Activated B cell treated with CpG ODN at 0.5 μM for 24 hours (primary cell): ENCODE results near the gene KREMEN1. TPM values are rescaled to one million over a fixed set of nuclear protein-coding genes. Genes with fewer than 3 reads are reported as not detected.

Experiments used
- ATAC-seq: fragments of 200-7000 bp; cut with Tn5 transposase; one replicate; pipeline ENCODE4 v1.10.0; 2021; ENCODE audit warnings: low read depth, mild to moderate bottlenecking, moderate library complexity
- CTCF ChIA-PET: fragments of 350-600 bp; sonication (Branson Sonifier 250); formaldehyde crosslinking; loops from one replicate; lab custom pipeline; 2021; ENCODE audit warnings: antibody characterized with exemption; lab: Charles Lee
- POLR2A ChIA-PET: fragments of 350-600 bp; sonication (Branson Sonifier 250); formaldehyde crosslinking; loops from one replicate; lab custom pipeline; 2021; ENCODE audit warnings: antibody characterized with exemption; lab: Charles Lee
- DNase-seq: peaks from one replicate; pipeline ENCODE4 v3.0.0; 2022
- H3K27ac Mint-ChIP-seq: one replicate; pipeline ENCODE4 v1.8.0; 2020; ENCODE audit warnings: mixed read lengths
- H3K27me3 Mint-ChIP-seq: one replicate; pipeline ENCODE4 v1.8.0; 2021; ENCODE audit warnings: mixed read lengths
- H3K36me3 Mint-ChIP-seq: one replicate; pipeline ENCODE4 v1.8.0; 2021; ENCODE audit warnings: low read depth, mixed read lengths
- H3K4me1 Mint-ChIP-seq: one replicate; pipeline ENCODE4 v1.8.0; 2021; ENCODE audit warnings: mixed read lengths
- H3K4me3 Mint-ChIP-seq: one replicate; pipeline ENCODE4 v1.8.0; 2020; ENCODE audit warnings: mild to moderate bottlenecking, mixed read lengths
- H3K9me3 Mint-ChIP-seq: one replicate; pipeline ENCODE4 v1.8.0; 2020; ENCODE audit warnings: mixed read lengths
- CTCF ChIP-seq: fragments of 200-600 bp; IDR thresholded peaks from one replicate; pipeline ENCODE4 v1.8.0; 2022; ENCODE audit warnings: antibody characterized with exemption, mild to moderate bottlenecking
- intact Hi-C: fragments of 100-400 bp; cut with micrococcal nuclease; formaldehyde crosslinking; loops from one replicate; pipeline ENCODE4 v1.15.1; 2024
- total RNA-seq: library from RNA; stranded (reverse); gene quantifications from 2 replicates; pipeline ENCODE4 v1.2.3, GENCODE V29; 2022

The KREMEN1 gene
- total RNA-seq, 1 donor from 2014 or later: not detected

DNA sequence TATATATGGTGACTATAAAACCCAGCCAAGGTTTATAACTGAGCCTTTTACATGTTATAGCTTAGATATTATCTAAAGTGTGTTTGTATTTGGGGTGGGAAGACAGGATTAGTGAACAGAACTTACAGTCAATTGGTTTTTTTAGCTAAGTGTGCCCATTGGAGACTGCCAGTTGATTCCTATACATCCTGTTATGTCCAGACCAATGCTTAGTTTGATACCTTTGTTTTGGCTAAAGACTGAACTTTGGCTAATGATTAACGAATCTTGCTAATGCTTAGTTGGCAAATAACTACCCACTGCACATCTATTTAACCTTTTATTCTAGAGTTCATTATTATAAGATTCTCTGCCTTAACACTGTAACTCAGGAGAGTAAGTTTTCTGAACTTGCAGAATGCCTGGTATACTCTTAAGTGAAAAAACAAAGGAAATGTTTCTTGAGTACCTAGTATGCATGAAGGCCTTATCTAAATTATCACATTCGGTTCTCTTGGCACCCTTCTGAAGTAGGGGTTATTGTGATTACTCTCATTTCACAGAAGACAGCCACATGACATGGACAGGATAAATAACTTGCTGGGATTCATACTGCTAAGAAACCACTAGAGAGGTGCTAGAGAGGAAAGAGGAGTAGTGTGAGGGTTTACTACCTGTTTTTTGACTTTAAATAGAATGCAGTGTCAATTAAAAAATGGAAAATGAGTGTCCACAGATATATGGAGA, 54.0 kb downstream of the KREMEN1 start:
- no peak overlapping the region for H3K4me3 Mint-ChIP-seq
- ChIA-PET POLR2A (no interaction called here), CTCF (no interaction called here)
- ATAC-seq: no peak
- H3K27me3 Mint-ChIP-seq: peaks cover 8% of the 10 kb centered on the region
- H3K9me3 Mint-ChIP-seq: no peaks in the 10 kb centered on the region
- DNase-seq: no peak
- no peak for TF ChIP-seq CTCF
- no peak overlapping the region for H3K27ac Mint-ChIP-seq
- intact Hi-C loops: no loop called here
- H3K4me1 Mint-ChIP-seq: no peaks in the 10 kb centered on the region
- no peaks in the 10 kb centered on the region for H3K36me3 Mint-ChIP-seq

- DNase-seq (no peak), ATAC-seq (no peak)
- H3K9me3 Mint-ChIP-seq: peaks cover 5% of the 10 kb centered on the region
- ChIA-PET CTCF (no interaction called here), POLR2A (no interaction called here)
- no peak overlapping the region for H3K27ac Mint-ChIP-seq
- no peak overlapping the region for H3K4me3 Mint-ChIP-seq
- H3K36me3 Mint-ChIP-seq: no peaks in the 10 kb centered on the region
- H3K27me3 Mint-ChIP-seq: peaks cover 5% of the 10 kb centered on the region
- H3K4me1 Mint-ChIP-seq: no peaks in the 10 kb centered on the region
- no peak for TF ChIP-seq CTCF
- intact Hi-C loops: no loop called here
Measured at GRCh38 chr22:29128891-29129807, 56.3 kb downstream of the KREMEN1 start.

GRCh38 chr22:29129808-29130140, 56.9 kb downstream of the KREMEN1 start:
- no peaks in the 10 kb centered on the region for H3K36me3 Mint-ChIP-seq
- intact Hi-C loops: no loop called here
- peaks cover 9% of the 10 kb centered on the region for H3K27me3 Mint-ChIP-seq
- TF ChIP-seq CTCF: no peak
- ChIA-PET CTCF (no interaction called here), POLR2A (no interaction called here)
- no peak overlapping the region for H3K4me3 Mint-ChIP-seq
- DNase-seq: no peak
- H3K9me3 Mint-ChIP-seq: peaks cover 5% of the 10 kb centered on the region
- no peaks in the 10 kb centered on the region for H3K4me1 Mint-ChIP-seq
- no peak overlapping the region for H3K27ac Mint-ChIP-seq
- no peak for ATAC-seq

DNA sequence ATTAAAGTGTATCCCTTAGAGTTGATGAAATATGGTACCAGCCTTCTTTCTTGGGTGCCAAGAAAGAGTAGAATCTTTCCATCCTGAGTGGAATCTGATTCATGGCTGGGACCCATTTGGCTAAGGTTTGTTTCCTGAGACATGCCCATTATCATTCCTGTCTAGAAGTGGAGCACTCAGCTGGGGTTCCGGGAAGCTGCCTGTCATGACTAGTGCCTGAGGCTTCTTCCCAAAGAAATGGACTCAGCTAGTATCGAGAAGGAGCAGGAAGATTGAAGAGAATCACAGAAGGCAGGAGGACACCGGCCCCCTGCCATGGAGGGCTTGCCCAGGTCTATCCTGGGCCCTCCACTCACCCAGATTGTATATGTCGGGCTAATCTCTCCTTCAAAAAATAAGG, 57.6 kb downstream of the KREMEN1 start:
- no peak for TF ChIP-seq CTCF
- peaks cover 5% of the 10 kb centered on the region for H3K9me3 Mint-ChIP-seq
- H3K4me3 Mint-ChIP-seq: no peak overlapping the region
- H3K27me3 Mint-ChIP-seq: peaks cover 13% of the 10 kb centered on the region
- no peaks in the 10 kb centered on the region for H3K4me1 Mint-ChIP-seq
- no peak overlapping the region for H3K27ac Mint-ChIP-seq
- H3K36me3 Mint-ChIP-seq: no peaks in the 10 kb centered on the region
- intact Hi-C loops: no loop called here
- DNase-seq (no peak), ATAC-seq (no peak)
- CTCF ChIA-PET: no interaction called here
- POLR2A ChIA-PET: no interaction called here

DNA sequence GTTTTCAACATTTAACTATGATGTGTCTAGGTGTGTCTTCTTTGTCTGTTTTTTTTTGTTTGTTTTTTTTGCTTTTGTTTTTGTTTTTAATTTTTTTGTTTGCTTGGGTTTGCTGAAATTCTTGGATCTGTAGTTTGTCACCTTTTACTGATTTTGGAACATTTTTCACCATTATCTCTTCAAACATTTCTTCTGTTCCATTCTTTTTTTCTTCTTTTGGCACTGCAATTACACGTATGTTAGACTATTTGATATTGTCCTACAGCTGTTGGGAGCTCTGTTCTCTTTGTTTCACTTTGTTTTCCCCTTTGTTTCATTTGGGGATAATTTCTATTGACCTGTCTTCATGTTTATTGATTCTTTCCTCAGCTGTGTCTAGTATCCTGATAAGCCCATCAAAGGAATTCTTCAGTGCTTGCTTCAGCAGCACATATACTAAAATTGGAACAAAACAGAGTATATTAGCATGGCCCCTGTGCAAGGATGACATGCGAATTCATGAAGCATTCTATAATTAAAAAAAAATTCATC, 60.8 kb downstream of the KREMEN1 start:
- no peak overlapping the region for H3K27ac Mint-ChIP-seq
- no peak for ATAC-seq
- CTCF ChIA-PET: no interaction called here

More for the DNA sequence above, 60.8 kb downstream of the KREMEN1 start:
- no peaks in the 10 kb centered on the region for H3K36me3 Mint-ChIP-seq
- intact Hi-C loops: no loop called here
- POLR2A ChIA-PET: no interaction called here
- H3K9me3 Mint-ChIP-seq: peaks cover 5% of the 10 kb centered on the region
- H3K4me3 Mint-ChIP-seq: no peak overlapping the region
- peaks cover 24% of the 10 kb centered on the region for H3K27me3 Mint-ChIP-seq
- DNase-seq: no peak
- no peaks in the 10 kb centered on the region for H3K4me1 Mint-ChIP-seq
- TF ChIP-seq CTCF: no peak
